ENCODE data around the gene TPX2. TPM values are rescaled to one million over a fixed set of nuclear protein-coding genes. Genes with fewer than 3 reads are reported as not detected.

TPX2 gene
- total and polyA plus RNA-seq, 2 of the 8 experiments (the other 6 are each of a cell fraction or from before 2014, with no cell fraction given) = 43.6 to 125 TPM

DNA sequence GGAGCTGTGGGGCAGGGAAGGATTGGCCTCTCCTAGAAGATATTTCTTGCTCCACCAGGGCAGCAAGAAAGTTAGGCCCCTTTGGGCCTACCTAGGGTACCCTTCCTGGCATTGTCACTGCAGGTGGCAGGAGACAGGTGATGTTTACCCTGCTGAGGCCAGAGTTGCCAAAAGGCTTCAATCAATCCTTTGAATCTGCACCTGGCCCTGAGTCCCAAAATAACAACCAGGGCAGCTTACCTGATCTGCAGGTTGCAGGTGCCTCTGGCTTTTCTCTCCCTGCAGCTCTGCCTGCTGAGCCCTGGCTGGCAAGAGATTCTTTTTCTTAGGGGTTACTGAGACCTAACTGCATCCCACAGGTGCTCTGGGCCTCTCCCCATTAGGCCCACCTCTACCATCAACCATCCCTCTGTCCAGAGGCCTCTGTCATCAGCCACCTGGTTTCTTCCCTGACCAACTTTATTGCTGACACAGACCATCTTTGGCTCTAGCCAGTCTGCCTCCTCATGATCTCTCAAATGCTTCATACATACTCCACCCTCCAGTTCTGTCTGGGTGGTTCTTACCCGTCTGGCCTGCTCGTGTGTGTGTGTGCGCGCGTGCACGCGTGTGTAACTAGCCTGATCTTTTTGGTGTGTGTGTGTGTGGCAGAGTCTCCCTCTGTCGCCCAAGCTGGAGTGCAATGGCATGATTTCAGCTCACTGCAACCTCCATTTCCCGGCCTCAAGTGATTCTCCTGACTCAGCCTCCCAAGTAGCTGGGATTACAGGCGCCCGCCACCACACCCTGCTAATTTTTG, 30.2 kb upstream of the TPX2 start:
- DNase-seq (ENCODE audit: low read depth in 1 of 2, low spot score in 2 of 2) = no peak
- Histone ChIP-seq H3K36me3 (ENCODE audit: control insufficient read depth in 2 of 4, insufficient read depth in 4 of 4, low read length in 3 of 4) (peaks cover 8 to 17% (median 11%) of the 10 kb centered on the region in 4 experiments; a peak in 7 of 8 replicates), H2BK12ac (ENCODE audit: low read depth, low read length) (peak overlapping the region; percentile 28), H3K23ac (ENCODE audit: insufficient read length) (no peak overlapping the region), H4K91ac (replicated peaks; ENCODE audit: insufficient read length, low read length) (no peak overlapping the region), H3K27ac (ENCODE audit: low read depth, low read length) (peak overlapping the region; percentile 23; the same call in 1 of the 2 replicates), H3K4ac (replicated peaks; ENCODE audit: insufficient read length, low read depth, low read length) (no peak overlapping the region), H2AFZ (ENCODE audit: low read length) (no peak overlapping the region), H4K5ac (ENCODE audit: insufficient read length, low read depth, low read length) (no peak overlapping the region), H3K4me3 (ENCODE audit: extremely low read depth in 1 of 4, insufficient read depth in 2 of 4, low read depth in 3 of 4, low read length in 4 of 4) (peak overlapping the region in 1 of 4 experiments; percentile 14; a peak in 1 of 8 replicates), H3K27me3 (replicated peaks in 1 of 4; ENCODE audit: control insufficient read depth in 3 of 4, extremely low read depth in 1 of 4, insufficient read depth in 3 of 4, low read length in 3 of 4) (no peaks in the 10 kb centered on the region), H2BK20ac (ENCODE audit: low read length) (no peak overlapping the region), H4K20me1 (replicated peaks in 1 of 2; ENCODE audit: control insufficient read depth in 1 of 2, insufficient read depth in 2 of 2, low read length in 2 of 2) (peaks cover 2 to 12% of the 10 kb centered on the region in 2 experiments), H3K79me2 (ENCODE audit: control insufficient read depth in 1 of 2, insufficient read depth in 2 of 2, low read length in 2 of 2) (peaks cover 11 to 90% of the 10 kb centered on the region in 2 experiments), H3K9ac (replicated peaks in 1 of 4; ENCODE audit: extremely low read depth in 1 of 4, low read depth in 3 of 4, low read length in 3 of 4) (no peak overlapping the region; a peak in 1 of 7 replicates), H3K79me1 (ENCODE audit: low read depth, low read length) (peaks cover 12% of the 10 kb centered on the region), H2BK120ac (replicated peaks; ENCODE audit: low read depth, low read length) (no peak overlapping the region), H3K14ac (ENCODE audit: insufficient read length) (no peak overlapping the region), H2BK15ac (ENCODE audit: low read length) (no peak overlapping the region), H2BK5ac (ENCODE audit: low read depth, low read length) (peak overlapping the region; percentile 64; the same call in 1 of the 2 replicates), H3K56ac (replicated peaks; ENCODE audit: insufficient read length, low read depth, low read length) (no peak overlapping the region), H3K9me3 (ENCODE audit: insufficient read depth in 2 of 2, low read depth in 1 of 2, low read length in 1 of 2) (no peaks in the 10 kb centered on the region), H4K8ac (ENCODE audit: extremely low read depth, insufficient read depth, low read length) (no peak overlapping the region), H3K18ac (ENCODE audit: extremely low read depth, low read length) (no peak overlapping the region), H3K4me1 (replicated peaks in 1 of 4; ENCODE audit: control insufficient read depth in 3 of 4, insufficient read depth in 4 of 4, low read length in 3 of 4) (peaks cover 21 to 37% (median 34%) of the 10 kb centered on the region in 4 experiments), H3K23me2 (ENCODE audit: low read depth, low read length) (no peaks in the 10 kb centered on the region), H2AK5ac (ENCODE audit: low read depth, low read length) (peak overlapping the region; percentile 30), H3K4me2 (ENCODE audit: insufficient read depth in 1 of 2, low read depth in 2 of 2, low read length in 2 of 2) (peak overlapping the region; percentile 5 to 50; a peak in 2 of 4 replicates)
- CTCF ChIA-PET (ENCODE audit: partially characterized antibody) = interaction anchor here (0.6 to 5.0 kb wide), 4 partner anchors 10 to 200 kb away, joined by 3 to 23 read pairs (median 4); no protein-coding TSS in a partner anchor
- POLR2A ChIA-PET (ENCODE audit: partially characterized antibody) = interaction anchor here (0.7 to 6.2 kb wide), 8 partner anchors 8 to 49 kb away, joined by 3 to 85 read pairs (median 4); partner anchors contain the start of gene BCL2L1
- TF ChIP-seq CTBP2 (IDR thresholded peaks at IDR 0.05; ENCODE audit: borderline replicate concordance, insufficient read depth, insufficient read length, low read length) (peak; percentile 70), TAF1 (IDR thresholded peaks at IDR 0.05; ENCODE audit: low read depth, low read length) (0 out of 2 replicates have a peak, but pooled peaks have one; percentile 13), TCF12 (IDR thresholded peaks at IDR 0.05; ENCODE audit: low read depth, low read length) (peak; percentile 81), POLR2AphosphoS5 (IDR thresholded peaks at IDR 0.05; ENCODE audit: low read depth, low read length) (no peak; the same call in 1 of the 2 replicates), EP300 (IDR thresholded peaks at IDR 0.05; ENCODE audit: borderline replicate concordance in 1 of 2, low read depth in 2 of 2, low read length in 2 of 2) (0 out of 3 replicates have a peak, but pooled peaks of 1 of the 2 experiments have one; percentile 4), POLR2A (IDR thresholded peaks at IDR 0.05; ENCODE audit: control extremely low read depth in 1 of 2, low read depth in 2 of 2, low read length in 2 of 2) (peak in 1 of 2 experiments; percentile 47; a peak in 1 of 3 replicates)
- WGBS, 2 experiments (ENCODE audit: extremely low coverage in 1 of 2, insufficient coverage in 1 of 2, insufficient read length in 1 of 2, insufficient replicate concordance in 2 of 2, low coverage in 1 of 2, low lambda C conversion rate in 2 of 2, missing lambda C conversion rate in 1 of 2) = 91% methylated on average over 11 of the region's 11 CpGs; no CpG with 5 or more reads in 1 of the 2 experiments
- FAIRE-seq = no peak
